Adrenal gland (tissue), 5 donors: ENCODE data around the gene TES.

Source experiments
- POLR2A ChIP-seq, 2 donors: fragments of 450-650 bp; IDR thresholded peaks; one replicate each; pipeline ENCODE4 v1.6.1; 2017; ENCODE audit warnings: antibody characterized with exemption in 2 of 2, mild to moderate bottlenecking in 2 of 2, moderate library complexity in 1 of 2
- TF ChIP-seq, protein P1 (sequence below), 6 experiments: fragments of 450-650 bp in 4 of 6; fragments of 200-600 bp in 2 of 6; sonication (generic) in 1 of 6; IDR thresholded peaks; 1 replicate in 5 of 6; 2 replicates in 1 of 6; pipeline versions ENCODE4 v1.5.1 to v1.8.0; 2016 to 2021; ENCODE audit warnings: antibody characterized with exemption in 6 of 6, mild to moderate bottlenecking in 2 of 6, moderate library complexity in 1 of 6
- donor health status: DM: no; HTN: no; CAD: no.

DNA sequence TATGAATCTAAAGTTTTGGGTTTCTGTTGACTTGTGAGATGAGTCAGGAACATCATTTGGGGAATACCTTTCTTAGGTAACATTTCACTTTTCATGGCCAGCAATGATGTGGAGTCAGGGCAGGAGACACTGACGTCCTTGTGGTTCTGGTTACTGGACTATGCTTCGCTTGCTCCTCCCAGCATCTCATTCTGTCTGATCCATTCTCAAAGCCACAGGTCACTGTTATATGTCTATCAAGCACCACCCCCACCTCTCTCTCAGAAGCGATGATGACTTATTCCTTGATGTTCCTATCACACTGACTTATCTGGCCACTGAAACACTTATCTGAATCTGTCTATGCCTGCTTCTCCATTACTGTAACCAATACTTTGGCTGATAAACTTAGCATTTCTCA lies 51.6 kb downstream of the TES start:
- TF ChIP-seq, protein P1, sequence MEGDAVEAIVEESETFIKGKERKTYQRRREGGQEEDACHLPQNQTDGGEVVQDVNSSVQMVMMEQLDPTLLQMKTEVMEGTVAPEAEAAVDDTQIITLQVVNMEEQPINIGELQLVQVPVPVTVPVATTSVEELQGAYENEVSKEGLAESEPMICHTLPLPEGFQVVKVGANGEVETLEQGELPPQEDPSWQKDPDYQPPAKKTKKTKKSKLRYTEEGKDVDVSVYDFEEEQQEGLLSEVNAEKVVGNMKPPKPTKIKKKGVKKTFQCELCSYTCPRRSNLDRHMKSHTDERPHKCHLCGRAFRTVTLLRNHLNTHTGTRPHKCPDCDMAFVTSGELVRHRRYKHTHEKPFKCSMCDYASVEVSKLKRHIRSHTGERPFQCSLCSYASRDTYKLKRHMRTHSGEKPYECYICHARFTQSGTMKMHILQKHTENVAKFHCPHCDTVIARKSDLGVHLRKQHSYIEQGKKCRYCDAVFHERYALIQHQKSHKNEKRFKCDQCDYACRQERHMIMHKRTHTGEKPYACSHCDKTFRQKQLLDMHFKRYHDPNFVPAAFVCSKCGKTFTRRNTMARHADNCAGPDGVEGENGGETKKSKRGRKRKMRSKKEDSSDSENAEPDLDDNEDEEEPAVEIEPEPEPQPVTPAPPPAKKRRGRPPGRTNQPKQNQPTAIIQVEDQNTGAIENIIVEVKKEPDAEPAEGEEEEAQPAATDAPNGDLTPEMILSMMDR (IDR thresholded peaks at IDR 0.05): no peak
- TF ChIP-seq POLR2A (IDR thresholded peaks at IDR 0.05): no peak
